K562 (cell line): Measurements from ENCODE around the gene CHSY1. TPM values are rescaled to one million over a fixed set of nuclear protein-coding genes. Genes with fewer than 3 reads are reported as not detected.

ENCODE experiments used
- ATAC-seq: fragments of 200-7000 bp; cut with Tn5 transposase; 3 replicates; pipeline ENCODE4 v1.9.1; 2020; ENCODE audit warnings: moderate library complexity
- BruUV-seq: library from RNA; stranded (reverse); fragments of 400-500 nt; replicated peaks from 2 replicates; lab custom pipeline; 2021; lab: Mats Ljungman, UMichigan
- CTCF ChIA-PET: fragments of 300-600 bp; formaldehyde crosslinking; extraction: SDS; loops from one replicate; lab custom pipeline; 2021; ENCODE audit warnings: low intra/inter-chr PET ratio; lab: Yijun Ruan, JAX
- POLR2A ChIA-PET: fragments of 300-600, 350-650 bp; sonication (Branson Sonifier 250); formaldehyde crosslinking; extraction: SDS; loops from one replicate; lab custom pipeline; 2021; ENCODE audit warnings: antibody characterized with exemption, inconsistent platforms; lab: Yijun Ruan, JAX
- DNase-seq, 4 experiments: peaks; one replicate each; pipeline versions ENCODE4 v3.0.0 to v3.0.0-alpha.2; 2011 to 2018; ENCODE audit warnings: low spot score in 3 of 4, mixed read lengths in 3 of 4; ENCODE audit errors: extremely low read depth in 1 of 4
- FAIRE-seq: peaks from 2 replicates; lab custom pipeline; 2011; peaks lifted over from hg19 to GRCh38; lab: Jason Lieb, UNC
- H2AFZ ChIP-seq: 2 replicates; pipeline ENCODE4 v1.6.0; 2011; ENCODE audit warnings: low read depth, low read length, control low read depth, inconsistent platforms
- H3K27ac ChIP-seq: fragments of 200-600 bp; 3 replicates; pipeline ENCODE4 v1.8.0; 2011; ENCODE audit warnings: low read depth, mild to moderate bottlenecking, control low read depth, inconsistent platforms, low read length, moderate library complexity, mixed read lengths; ENCODE audit errors: extremely low read depth
- H3K27me3 ChIP-seq, 2 experiments: fragments of 300-600 bp in 1 of 2; 2 replicates in 1 of 2; 3 replicates in 1 of 2; pipeline versions ENCODE4 v1.6.0 to v1.8.0; 2011; ENCODE audit warnings: inconsistent platforms in 2 of 2, low read length in 2 of 2, mild to moderate bottlenecking in 1 of 2, mixed read lengths in 1 of 2, moderate library complexity in 1 of 2; ENCODE audit not compliant: control insufficient read depth in 2 of 2, insufficient read depth in 2 of 2
- H3K36me3 ChIP-seq: fragments of 300-600 bp; 3 replicates; pipeline ENCODE4 v1.8.0; 2011; ENCODE audit warnings: mild to moderate bottlenecking, low read length, inconsistent platforms; ENCODE audit not compliant: control insufficient read depth, insufficient read depth
- H3K4me1 ChIP-seq, 2 experiments: fragments of 200-600 bp in 1 of 2; replicated peaks in 1 of 2; 2 replicates in 1 of 2; 3 replicates in 1 of 2; pipeline versions ENCODE4 v1.5.1 to v1.8.0; 2011; ENCODE audit warnings: inconsistent platforms in 2 of 2, low read length in 2 of 2, mild to moderate bottlenecking in 1 of 2, mixed read lengths in 1 of 2, moderate library complexity in 1 of 2; ENCODE audit not compliant: control insufficient read depth in 2 of 2, insufficient read depth in 2 of 2
- H3K4me2 ChIP-seq: 2 replicates; pipeline ENCODE4 v1.6.1; 2011; ENCODE audit warnings: low read length, control low read depth, inconsistent platforms, mixed read lengths; ENCODE audit not compliant: insufficient read depth
- H3K4me3 ChIP-seq: fragments of 200-600 bp; sonication (generic), shearing (Covaris generic); 2 replicates; pipeline ENCODE4 v1.5.1; 2016; ENCODE audit warnings: control low read depth, inconsistent platforms
- H3K79me2 ChIP-seq: fragments of 200-600 bp; 3 replicates; pipeline ENCODE4 v1.8.0; 2011; ENCODE audit warnings: low read length, inconsistent platforms; ENCODE audit not compliant: control insufficient read depth, insufficient read depth
- H3K9ac ChIP-seq, 2 experiments: 2 replicates each; pipeline versions ENCODE4 v1.6.0 to v1.6.1; 2011; ENCODE audit warnings: low read depth in 2 of 2, low read length in 2 of 2, control low read depth in 1 of 2, inconsistent platforms in 1 of 2, mild to moderate bottlenecking in 1 of 2, mixed read lengths in 1 of 2; ENCODE audit not compliant: insufficient read depth in 1 of 2
- H3K9me1 ChIP-seq: one replicate; pipeline ENCODE4 v1.6.0; 2011; ENCODE audit warnings: inconsistent platforms, mild to moderate bottlenecking, low read length, moderate library complexity; ENCODE audit not compliant: control insufficient read depth, insufficient read depth
- H3K9me3 ChIP-seq: replicated peaks from 2 replicates; pipeline ENCODE4 v1.5.1; 2011; ENCODE audit warnings: low read depth, low read length, inconsistent platforms; ENCODE audit not compliant: control insufficient read depth, insufficient read depth
- H4K20me1 ChIP-seq: replicated peaks from 2 replicates; pipeline ENCODE4 v1.6.1; 2011; ENCODE audit warnings: low read length, inconsistent platforms, mixed read lengths; ENCODE audit not compliant: control insufficient read depth, insufficient read depth
- ARHGAP35 ChIP-seq: fragments of 450-650 bp; IDR thresholded peaks from 2 replicates; pipeline ENCODE4 v1.6.1; 2018; ENCODE audit not compliant: partially characterized antibody
- CC2D1A ChIP-seq: fragments of 450-650 bp; IDR thresholded peaks from 2 replicates; pipeline ENCODE4 v1.6.1; 2017; ENCODE audit warnings: mild to moderate bottlenecking
- CHD2 ChIP-seq: IDR thresholded peaks from 2 replicates; pipeline ENCODE4 v1.6.1; 2011; ENCODE audit warnings: low read depth, low read length
- EHMT2 ChIP-seq: fragments of 450-650 bp; IDR thresholded peaks from 2 replicates; pipeline ENCODE4 v1.6.1; 2018; ENCODE audit warnings: antibody characterized with exemption
- FOXA1 ChIP-seq: fragments of 450-650 bp; IDR thresholded peaks from 2 replicates; pipeline ENCODE4 v1.6.1; 2016; ENCODE audit warnings: mild to moderate bottlenecking, borderline replicate concordance
- KAT7 ChIP-seq: sonication (generic); formaldehyde crosslinking; IDR thresholded peaks from 2 replicates; pipeline ENCODE4 v1.8.0; 2022; ENCODE audit warnings: missing genetic modification reagents, mild to moderate bottlenecking, borderline replicate concordance
- LARP7 ChIP-seq: fragments of 450-650 bp; IDR thresholded peaks from 2 replicates; pipeline ENCODE4 v1.6.1; 2016
- NELFE ChIP-seq: IDR thresholded peaks from 2 replicates; pipeline ENCODE4 v1.6.1; 2011; ENCODE audit warnings: mild to moderate bottlenecking; ENCODE audit not compliant: insufficient read depth, insufficient read length
- NR3C1 ChIP-seq: sonication (generic); formaldehyde crosslinking; IDR thresholded peaks from 2 replicates; pipeline ENCODE4 v1.8.1; 2022; ENCODE audit warnings: missing genetic modification reagents
- RAD21 ChIP-seq, 2 experiments: fragments of 250-450 bp in 1 of 2; fragments of 450-650 bp in 1 of 2; sonication (Bioruptor Pico) in 1 of 2; formaldehyde crosslinking in 1 of 2; IDR thresholded peaks in 1 of 2; conservative IDR thresholded peaks in 1 of 2; 2 replicates each; pipeline versions ENCODE4 v1.4.0 to v1.8.0; 2020 to 2022; ENCODE audit warnings: mild to moderate bottlenecking in 2 of 2, moderate library complexity in 1 of 2
- SETDB1 ChIP-seq: IDR thresholded peaks from one replicate; pipeline ENCODE4 v1.6.1; 2012; ENCODE audit warnings: low read length, control low read depth, inconsistent platforms
- SPI1 ChIP-seq: IDR thresholded peaks from 2 replicates; pipeline ENCODE4 v1.6.1; 2011; ENCODE audit warnings: low read depth, low read length, control low read depth, borderline replicate concordance
- ZKSCAN1 ChIP-seq: fragments of 150-350 bp; IDR thresholded peaks from 2 replicates; pipeline ENCODE4 v1.6.1; 2016; ENCODE audit warnings: low read depth, low read length
- ZNF76 ChIP-seq: fragments of 250-450 bp; sonication (Bioruptor Pico); IDR thresholded peaks from 2 replicates; pipeline ENCODE4 v1.4.0; 2020; ENCODE audit warnings: mild to moderate bottlenecking, moderate library complexity, borderline replicate concordance
- ZNF830 ChIP-seq: fragments of 250-450 bp; sonication (Bioruptor Pico); IDR thresholded peaks from 2 replicates; pipeline ENCODE4 v1.5.0; 2021; ENCODE audit warnings: mild to moderate bottlenecking
- WGBS: fragments of 100-300 bp; shearing (Covaris generic); methylation state at CpG from one replicate; pipeline ENCODE4 v1.1.6; 2016; ENCODE audit warnings: low coverage, mixed read lengths; ENCODE audit not compliant: insufficient coverage; ENCODE audit errors: missing lambda C conversion rate; 5-methylcytosine and 5-hydroxymethylcytosine counted together
- in situ Hi-C: fragments of 300-500 bp; cut with MboI; formaldehyde crosslinking; loops from 4 replicates; pipeline ENCODE4 v1.15.0; 2018; ENCODE audit warnings: inconsistent platforms, mixed read lengths
- intact Hi-C: fragments of 100-400 bp; cut with micrococcal nuclease; formaldehyde crosslinking; loops from 2 replicates; pipeline ENCODE4 v1.14.2; 2022
- polyA plus RNA-seq, 8 experiments: library from polyadenylated mRNA; depleted of rRNA in 4 of 8; stranded (reverse) in 5 of 8; unstranded in 3 of 8; fragments of >200 nt; fragmentation: Nextera tagmentation in 2 of 8; fragmentation: Illumina TruSeq in 1 of 8; extraction: Ambion mirVana in 2 of 8; extraction: Trizol in 1 of 8; gene quantifications; 2 replicates each; pipeline versions ENCODE4 v1.2.1 to v1.2.3, GENCODE V29; 2011 to 2014; ENCODE audit warnings: inconsistent platforms in 1 of 8, missing spikeins in 1 of 8
- total RNA-seq, 7 experiments: library from RNA; depleted of rRNA in 6 of 7; stranded (reverse); fragments of >200 nt in 6 of 7; fragmentation: Illumina TruSeq in 2 of 7; extraction: Trizol in 2 of 7; gene quantifications; 2 replicates each; pipeline versions ENCODE4 v1.2.1 to v1.2.3, GENCODE V29; 2011 to 2021; ENCODE audit warnings: low replicate concordance in 1 of 7
- TF ChIP-seq, protein P1 (sequence below): fragments of 450-650 bp; IDR thresholded peaks from 2 replicates; pipeline ENCODE4 v1.6.1; 2017; ENCODE audit warnings: antibody characterized with exemption

The CHSY1 gene
- total and polyA plus RNA-seq, 9 of the 15 experiments (the other 6 are each of a cell fraction or from before 2014, with no cell fraction given), result 7.0 to 16.4 (median 13.4) TPM

DNA sequence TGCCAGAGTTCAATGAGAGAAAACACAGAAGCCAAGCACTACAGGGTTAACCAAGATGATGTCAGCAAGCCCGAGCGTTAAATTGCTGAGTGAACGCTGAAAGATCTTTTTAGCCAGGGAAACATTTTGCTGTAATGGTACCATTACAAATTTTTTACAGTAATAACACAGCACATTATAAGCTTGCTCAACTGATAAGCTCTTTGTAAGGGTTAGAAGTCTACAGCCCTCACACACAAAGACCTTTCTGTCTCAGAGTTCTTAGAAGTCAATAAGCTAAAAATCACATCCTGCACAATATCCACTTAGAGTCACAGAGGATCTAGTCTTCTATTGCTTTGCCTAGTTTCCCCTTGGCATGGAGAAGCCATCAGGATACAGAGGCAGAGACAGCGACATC lies 29.9 kb downstream of the CHSY1 start:
- Histone ChIP-seq H3K4me3 (no peak overlapping the region), H3K4me2 (no peak overlapping the region), H4K20me1 (0 out of 2 replicates have a peak, but pooled peaks cover 4% of the 10 kb centered on the region), H3K9ac (no peak overlapping the region), H3K79me2 (peaks cover 50% of the 10 kb centered on the region), H2AFZ (no peak overlapping the region), H3K9me1 (no peaks in the 10 kb centered on the region), H3K36me3 (no peaks in the 10 kb centered on the region; the same call in 2 of the 3 replicates), H3K27ac (no peak overlapping the region), H3K4me1 (peaks cover 2 to 4% of the 10 kb centered on the region in 2 experiments; a peak in 2 of 5 replicates), H3K27me3 (no peaks in the 10 kb centered on the region), H3K9me3 (no peaks in the 10 kb centered on the region)
- FAIRE-seq, result no peak
- 36% methylated on average over 4 of the region's 4 CpGs for WGBS
- CTCF ChIA-PET, result no interaction called here
- POLR2A ChIA-PET, result no interaction called here
- no peak for ATAC-seq
- BruUV-seq, result no TSS peak
- intact Hi-C loops (no loop called here), in situ Hi-C loops (no loop called here)
- TF ChIP-seq KAT7 (no peak), ARHGAP35 (no peak), FOXA1 (no peak), NELFE (no peak), CHD2 (no peak), CC2D1A (no peak), LARP7 (no peak), NR3C1 (CRISPR knock-in tag) (no peak), SPI1 (no peak), ZNF76 (CRISPR knock-in tag) (no peak), EHMT2 (no peak), RAD21 (CRISPR knock-in tag; conservative IDR thresholded peaks at IDR 0.05 in 1 of 2, IDR thresholded peaks at IDR 0.05 in 1 of 2) (no peak), ZNF830 (CRISPR knock-in tag) (no peak), ZKSCAN1 (no peak), SETDB1 (no peak)
- TF ChIP-seq, protein P1, sequence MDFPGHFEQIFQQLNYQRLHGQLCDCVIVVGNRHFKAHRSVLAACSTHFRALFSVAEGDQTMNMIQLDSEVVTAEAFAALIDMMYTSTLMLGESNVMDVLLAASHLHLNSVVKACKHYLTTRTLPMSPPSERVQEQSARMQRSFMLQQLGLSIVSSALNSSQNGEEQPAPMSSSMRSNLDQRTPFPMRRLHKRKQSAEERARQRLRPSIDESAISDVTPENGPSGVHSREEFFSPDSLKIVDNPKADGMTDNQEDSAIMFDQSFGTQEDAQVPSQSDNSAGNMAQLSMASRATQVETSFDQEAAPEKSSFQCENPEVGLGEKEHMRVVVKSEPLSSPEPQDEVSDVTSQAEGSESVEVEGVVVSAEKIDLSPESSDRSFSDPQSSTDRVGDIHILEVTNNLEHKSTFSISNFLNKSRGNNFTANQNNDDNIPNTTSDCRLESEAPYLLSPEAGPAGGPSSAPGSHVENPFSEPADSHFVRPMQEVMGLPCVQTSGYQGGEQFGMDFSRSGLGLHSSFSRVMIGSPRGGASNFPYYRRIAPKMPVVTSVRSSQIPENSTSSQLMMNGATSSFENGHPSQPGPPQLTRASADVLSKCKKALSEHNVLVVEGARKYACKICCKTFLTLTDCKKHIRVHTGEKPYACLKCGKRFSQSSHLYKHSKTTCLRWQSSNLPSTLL, result no peak
- DNase-seq, result no peak
